WERI-Rb-1 (cell line): ENCODE results near the gene VSIR.

Experiments
- DNase-seq: peaks from one replicate; pipeline ENCODE4 v3.0.0-alpha.2; 2020
- H3K27ac ChIP-seq: fragments of 250-450 bp; sonication (Bioruptor Pico); 2 replicates; pipeline ENCODE4 v1.5.1; 2020; ENCODE audit warnings: mild to moderate bottlenecking, moderate library complexity
- H3K27me3 ChIP-seq: fragments of 250-450 bp; sonication (Bioruptor Pico); 2 replicates; pipeline ENCODE4 v1.5.1; 2021; ENCODE audit warnings: mild to moderate bottlenecking, low read depth, moderate library complexity; ENCODE audit not compliant: insufficient read depth, severe bottlenecking
- H3K36me3 ChIP-seq: fragments of 250-450 bp; sonication (Bioruptor Pico); 2 replicates; pipeline ENCODE4 v1.5.1; 2020; ENCODE audit warnings: mild to moderate bottlenecking, moderate library complexity
- H3K4me3 ChIP-seq: 2 replicates; pipeline ENCODE4 v1.5.1; 2011; ENCODE audit warnings: low read depth, mild to moderate bottlenecking, control low read depth, low read length
- H3K9me3 ChIP-seq: fragments of 250-450 bp; sonication (Bioruptor Pico); 2 replicates; pipeline ENCODE4 v1.5.1; 2021; ENCODE audit warnings: mild to moderate bottlenecking, moderate library complexity; ENCODE audit not compliant: severe bottlenecking
- TF ChIP-seq, protein P1 (sequence below): IDR thresholded peaks from 2 replicates; pipeline ENCODE4 v1.5.1; 2011; ENCODE audit warnings: low read depth, mild to moderate bottlenecking, control low read depth, inconsistent platforms, low read length

The VSIR gene

DNA sequence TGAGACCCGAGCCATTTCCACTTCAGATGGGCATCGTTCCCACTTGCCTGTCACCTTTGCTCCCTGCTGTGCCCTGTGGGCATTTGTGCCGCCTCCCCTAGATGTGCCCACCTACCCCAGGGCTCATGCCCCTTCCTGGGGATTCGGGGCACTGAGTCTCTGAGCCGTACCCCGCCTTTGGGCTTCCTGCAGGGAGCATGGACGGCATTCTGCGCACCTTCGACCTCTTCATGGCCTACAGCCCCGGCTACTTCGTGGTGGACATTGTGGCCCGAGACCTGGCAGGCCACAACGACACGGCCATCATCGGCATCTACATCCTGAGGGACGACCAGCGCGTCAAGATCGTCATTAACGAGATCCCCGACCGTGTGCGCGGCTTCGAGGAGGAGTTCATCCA lies 36.3 kb upstream of the VSIR start:
- no peaks in the 10 kb centered on the region for H3K27me3 ChIP-seq
- DNase-seq: no peak
- TF ChIP-seq, protein P1, sequence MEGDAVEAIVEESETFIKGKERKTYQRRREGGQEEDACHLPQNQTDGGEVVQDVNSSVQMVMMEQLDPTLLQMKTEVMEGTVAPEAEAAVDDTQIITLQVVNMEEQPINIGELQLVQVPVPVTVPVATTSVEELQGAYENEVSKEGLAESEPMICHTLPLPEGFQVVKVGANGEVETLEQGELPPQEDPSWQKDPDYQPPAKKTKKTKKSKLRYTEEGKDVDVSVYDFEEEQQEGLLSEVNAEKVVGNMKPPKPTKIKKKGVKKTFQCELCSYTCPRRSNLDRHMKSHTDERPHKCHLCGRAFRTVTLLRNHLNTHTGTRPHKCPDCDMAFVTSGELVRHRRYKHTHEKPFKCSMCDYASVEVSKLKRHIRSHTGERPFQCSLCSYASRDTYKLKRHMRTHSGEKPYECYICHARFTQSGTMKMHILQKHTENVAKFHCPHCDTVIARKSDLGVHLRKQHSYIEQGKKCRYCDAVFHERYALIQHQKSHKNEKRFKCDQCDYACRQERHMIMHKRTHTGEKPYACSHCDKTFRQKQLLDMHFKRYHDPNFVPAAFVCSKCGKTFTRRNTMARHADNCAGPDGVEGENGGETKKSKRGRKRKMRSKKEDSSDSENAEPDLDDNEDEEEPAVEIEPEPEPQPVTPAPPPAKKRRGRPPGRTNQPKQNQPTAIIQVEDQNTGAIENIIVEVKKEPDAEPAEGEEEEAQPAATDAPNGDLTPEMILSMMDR: no peak
- H3K9me3 ChIP-seq: no peaks in the 10 kb centered on the region
- no peak overlapping the region for H3K27ac ChIP-seq
- no peak overlapping the region for H3K4me3 ChIP-seq
- H3K36me3 ChIP-seq: peaks cover 59% of the 10 kb centered on the region

DNA sequence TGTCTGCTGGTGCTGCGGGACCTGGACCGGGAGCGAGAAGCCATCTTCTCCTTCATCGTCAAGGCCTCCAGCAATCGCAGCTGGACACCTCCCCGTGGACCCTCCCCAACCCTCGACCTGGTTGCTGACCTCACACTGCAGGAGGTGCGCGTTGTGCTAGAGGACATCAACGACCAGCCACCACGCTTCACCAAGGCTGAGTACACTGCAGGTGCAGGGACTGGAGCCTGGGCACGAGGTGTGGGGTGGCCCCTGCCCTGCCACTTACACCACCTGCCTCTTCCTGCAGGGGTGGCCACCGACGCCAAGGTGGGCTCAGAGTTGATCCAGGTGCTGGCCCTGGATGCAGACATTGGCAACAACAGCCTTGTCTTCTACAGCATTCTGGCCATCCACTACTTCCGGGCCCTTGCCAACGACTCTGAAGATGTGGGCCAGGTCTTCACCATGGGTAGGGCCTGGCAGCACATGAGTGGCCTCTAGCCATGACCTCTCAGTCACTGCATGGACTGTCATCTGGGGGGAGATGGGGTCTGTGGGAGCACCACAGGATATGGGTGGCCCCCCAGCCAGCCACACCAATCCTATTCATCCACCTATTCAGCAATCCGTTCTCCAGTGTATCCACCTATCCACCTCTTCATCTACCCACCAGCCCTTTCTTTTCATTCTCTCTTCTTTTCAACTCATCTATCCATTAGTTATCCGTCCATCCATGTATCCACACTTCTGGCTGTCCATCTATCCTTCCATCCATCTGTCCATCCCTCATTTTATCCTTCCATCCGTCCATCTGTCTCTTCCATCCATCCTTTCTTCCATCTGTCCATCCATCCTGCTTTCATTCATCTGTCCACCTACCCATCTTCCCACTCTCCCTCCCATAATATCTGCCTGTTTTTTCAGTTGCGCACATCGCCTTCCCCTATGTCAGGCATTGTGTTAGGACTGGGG lies 34.5 kb upstream of the VSIR start:
- no peaks in the 10 kb centered on the region for H3K27me3 ChIP-seq
- H3K27ac ChIP-seq: no peak overlapping the region
- H3K36me3 ChIP-seq: peaks cover 46% of the 10 kb centered on the region
- TF ChIP-seq, protein P1: no peak
- no peak overlapping the region for H3K4me3 ChIP-seq
- no peak for DNase-seq
- no peaks in the 10 kb centered on the region for H3K9me3 ChIP-seq

DNA sequence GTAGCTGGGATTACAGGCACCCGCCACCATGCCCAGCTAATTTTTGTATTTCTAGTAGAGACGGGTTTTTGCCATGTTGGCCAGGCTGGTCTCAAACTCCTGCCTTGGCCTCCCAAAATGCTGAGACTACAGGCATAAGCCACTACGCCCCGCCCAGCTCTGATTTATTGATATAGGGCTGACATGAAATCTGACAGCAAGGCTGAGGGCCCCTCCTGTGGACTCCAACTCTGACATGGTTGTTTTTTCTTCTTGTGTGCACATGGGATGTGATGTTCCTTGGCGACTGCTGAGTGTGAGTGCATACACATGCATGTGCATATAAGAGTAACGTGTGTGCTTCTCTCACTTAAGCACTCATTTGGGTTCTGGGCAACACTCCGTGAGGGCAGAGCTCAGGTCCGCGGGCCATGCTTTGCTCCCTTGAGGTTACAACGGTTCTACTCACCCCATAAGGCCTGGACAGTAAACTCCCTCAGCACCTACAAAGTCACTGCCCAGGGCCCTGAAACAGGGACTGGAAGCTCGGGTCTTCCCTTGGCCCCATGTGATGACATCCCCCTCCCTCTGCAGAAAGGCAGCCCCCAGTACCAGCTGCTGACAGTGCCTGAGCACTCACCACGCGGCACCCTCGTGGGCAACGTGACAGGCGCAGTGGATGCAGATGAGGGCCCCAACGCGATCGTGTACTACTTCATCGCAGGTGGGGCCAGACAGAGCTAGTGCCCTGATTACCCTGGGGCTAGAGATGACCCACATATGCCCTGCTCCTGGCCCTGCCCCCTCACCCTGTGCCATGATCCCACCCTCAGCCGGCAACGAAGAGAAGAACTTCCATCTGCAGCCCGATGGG lies 33.6 kb upstream of the VSIR start:
- Histone ChIP-seq H3K27ac (no peak overlapping the region), H3K9me3 (no peaks in the 10 kb centered on the region), H3K36me3 (peaks cover 40% of the 10 kb centered on the region), H3K27me3 (no peaks in the 10 kb centered on the region), H3K4me3 (no peak overlapping the region)
- no peak for DNase-seq
- TF ChIP-seq, protein P1: no peak

DNA sequence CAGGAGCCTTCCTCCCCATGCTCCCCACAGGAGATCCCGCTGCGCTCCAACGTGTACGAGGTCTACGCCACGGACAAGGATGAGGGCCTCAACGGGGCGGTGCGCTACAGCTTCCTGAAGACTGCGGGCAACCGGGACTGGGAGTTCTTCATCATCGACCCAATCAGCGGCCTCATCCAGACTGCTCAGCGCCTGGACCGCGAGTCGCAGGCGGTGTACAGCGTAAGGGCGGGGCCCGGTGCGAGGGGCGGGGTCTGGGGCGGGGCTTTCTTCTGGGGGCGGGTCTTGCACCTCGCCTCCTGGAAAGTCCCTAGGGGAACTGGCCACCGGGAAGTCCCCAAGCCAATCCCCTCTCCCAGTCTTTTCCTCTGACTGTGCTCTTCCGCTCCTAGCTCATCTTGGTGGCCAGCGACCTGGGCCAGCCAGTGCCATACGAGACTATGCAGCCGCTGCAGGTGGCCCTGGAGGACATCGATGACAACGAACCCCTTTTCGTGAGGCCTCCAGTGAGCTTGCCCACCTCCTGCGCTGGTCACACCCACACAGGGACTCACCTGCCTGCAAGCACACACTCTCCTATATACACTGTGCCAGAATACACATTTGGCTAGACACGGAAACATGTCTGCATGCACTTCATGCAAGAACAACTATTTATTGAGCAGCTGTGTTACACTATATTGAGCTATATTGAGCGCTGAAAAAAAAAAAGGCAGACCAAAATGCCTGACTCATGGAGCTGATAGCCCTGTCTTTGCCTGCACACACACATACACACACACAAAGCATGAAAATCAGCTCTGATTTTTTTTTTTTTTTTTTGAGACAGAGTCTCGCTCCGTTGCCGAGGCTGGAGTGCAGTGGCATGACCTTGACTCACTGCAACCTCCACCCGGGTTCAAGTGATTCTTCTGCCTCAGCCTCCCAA lies 32.7 kb upstream of the VSIR start:
- Histone ChIP-seq H3K9me3 (no peaks in the 10 kb centered on the region), H3K27me3 (no peaks in the 10 kb centered on the region), H3K36me3 (peaks cover 38% of the 10 kb centered on the region), H3K4me3 (no peak overlapping the region), H3K27ac (no peak overlapping the region)
- DNase-seq: no peak
- TF ChIP-seq, protein P1: no peak

DNA sequence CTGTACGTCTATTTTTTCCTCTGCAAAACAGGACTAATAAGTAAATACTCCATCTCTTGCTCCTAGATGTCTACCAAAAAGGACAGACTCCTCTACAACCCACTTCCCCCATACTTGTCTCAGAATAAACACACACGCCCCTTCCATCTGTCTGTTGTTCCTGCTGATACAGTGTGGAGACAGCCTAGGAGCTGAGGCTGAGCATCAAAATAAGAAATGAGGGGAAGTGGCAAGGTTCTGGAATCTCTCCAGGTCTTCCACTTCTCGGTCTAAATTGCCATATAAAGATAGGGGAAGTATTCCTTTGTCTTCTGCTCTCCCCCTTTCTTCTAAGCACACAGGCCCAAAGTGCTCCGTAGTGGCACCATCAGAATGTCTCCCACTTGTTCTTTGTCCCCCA lies 30.8 kb upstream of the VSIR start:
- H3K27ac ChIP-seq: no peak overlapping the region
- peaks cover 37% of the 10 kb centered on the region for H3K36me3 ChIP-seq
- no peak overlapping the region for H3K4me3 ChIP-seq
- no peaks in the 10 kb centered on the region for H3K9me3 ChIP-seq
- no peaks in the 10 kb centered on the region for H3K27me3 ChIP-seq
- no peak for DNase-seq
- TF ChIP-seq, protein P1: no peak
